NOMO-1 treated with DMSO at 0.1 percent for 48 hours (cell line): ENCODE data around the gene CARTPT.

Source experiments
- DNase-seq: peaks from one replicate; lab custom pipeline; 2025; ENCODE audit not compliant: unreplicated experiment; lab: John Stamatoyannopoulos, UW

Gene CARTPT

DNA sequence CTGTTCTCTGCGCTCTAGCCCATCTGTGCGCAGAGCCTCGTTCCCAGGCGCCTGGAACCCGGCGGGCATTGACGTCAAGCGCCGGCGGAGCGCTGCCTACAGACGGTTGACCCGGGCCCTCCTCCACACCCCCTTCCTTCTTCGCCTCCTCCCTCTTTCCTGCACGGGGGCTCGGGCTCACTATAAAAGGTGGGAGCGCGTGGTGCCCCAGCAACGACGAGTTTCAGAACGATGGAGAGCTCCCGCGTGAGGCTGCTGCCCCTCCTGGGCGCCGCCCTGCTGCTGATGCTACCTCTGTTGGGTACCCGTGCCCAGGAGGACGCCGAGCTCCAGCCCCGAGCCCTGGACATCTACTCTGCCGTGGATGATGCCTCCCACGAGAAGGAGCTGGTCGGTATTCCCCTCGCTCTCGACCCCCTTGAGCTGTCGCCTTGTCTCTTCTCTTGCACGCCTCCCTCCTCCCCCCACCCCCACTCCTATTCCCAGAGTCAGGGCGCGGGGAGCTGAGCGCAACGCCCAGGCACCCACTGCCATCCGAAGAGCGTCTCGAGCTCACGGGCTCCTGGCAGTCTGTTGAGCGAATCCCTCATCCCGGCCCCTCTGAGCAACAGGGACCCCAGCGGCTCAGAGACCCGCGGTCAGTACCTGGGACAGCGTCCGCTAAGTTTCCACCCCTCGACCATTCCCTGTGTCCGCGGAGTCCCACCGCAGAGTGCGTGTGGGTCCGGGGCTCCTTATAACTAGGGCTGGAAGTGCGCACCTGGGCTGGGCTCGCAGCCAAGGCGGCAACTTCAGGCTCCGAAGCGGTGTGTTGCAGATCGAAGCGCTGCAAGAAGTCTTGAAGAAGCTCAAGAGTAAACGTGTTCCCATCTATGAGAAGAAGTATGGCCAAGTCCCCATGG lies at the start of gene CARTPT:
TSS of gene CARTPT (plus strand) at position 213 of the 902 bp plus-strand sequence. CDS start at position 232, 19 bp downstream.
- DNase-seq: no peak

DNA sequence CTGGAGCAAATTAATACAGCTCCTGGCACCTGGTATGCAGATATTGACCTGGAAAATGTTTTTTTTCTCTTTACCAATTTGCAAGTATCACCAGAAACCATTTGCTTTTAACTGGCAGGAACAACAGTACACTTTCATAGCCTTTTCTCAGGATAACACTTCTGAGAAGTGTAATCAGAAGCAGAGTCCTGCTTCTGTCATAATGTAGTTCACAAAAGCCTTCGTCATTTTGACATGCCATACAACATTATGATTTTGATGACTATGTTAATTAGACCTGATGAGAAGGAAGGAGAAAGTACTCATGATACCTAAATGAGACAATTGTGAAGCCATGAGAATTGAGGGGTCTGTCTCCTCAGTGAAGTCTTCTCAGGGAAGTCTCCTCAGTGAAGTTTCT lies 41.1 kb upstream of the CARTPT start:
- DNase-seq: no peak

DNA sequence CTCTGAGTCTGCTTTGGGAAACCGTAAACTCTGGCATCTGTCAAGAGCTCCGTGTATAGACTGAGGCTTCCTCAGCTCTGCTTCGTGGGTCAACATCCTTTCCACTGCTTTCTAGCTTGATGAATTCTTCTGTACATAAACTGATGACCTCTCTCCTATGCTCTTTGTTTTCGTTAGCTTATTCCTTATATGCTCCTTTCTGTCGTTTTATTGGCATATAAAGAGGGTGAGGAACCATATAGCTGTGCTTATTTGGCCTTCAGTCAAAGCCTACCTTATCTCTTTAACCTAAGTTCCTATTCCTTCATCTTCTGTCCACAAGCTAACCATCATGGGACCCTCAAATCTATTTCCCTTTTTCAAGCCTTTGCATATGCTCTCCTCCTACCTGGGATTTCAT lies 39.4 kb upstream of the CARTPT start:
- DNase-seq: no peak

DNA sequence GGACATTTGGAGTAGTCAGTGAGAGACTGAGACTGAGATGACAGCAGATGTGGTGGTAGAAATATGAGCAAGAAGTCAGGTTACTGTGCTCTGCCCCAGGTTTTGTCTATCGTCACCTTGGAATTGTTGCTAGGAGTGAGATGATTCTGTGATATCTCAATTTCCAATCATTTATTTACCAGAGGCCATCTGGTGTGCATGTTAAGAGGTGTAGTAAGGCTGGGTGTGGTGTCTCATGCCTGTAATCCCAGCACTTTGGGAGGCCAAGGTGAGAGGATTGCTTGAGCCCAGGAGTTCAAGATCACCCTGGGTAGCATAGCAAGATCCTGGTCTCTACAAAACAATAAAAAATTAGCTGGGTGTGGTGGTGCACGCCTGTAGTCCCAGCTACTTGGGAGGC lies 38.6 kb upstream of the CARTPT start:
- no peak for DNase-seq

DNA sequence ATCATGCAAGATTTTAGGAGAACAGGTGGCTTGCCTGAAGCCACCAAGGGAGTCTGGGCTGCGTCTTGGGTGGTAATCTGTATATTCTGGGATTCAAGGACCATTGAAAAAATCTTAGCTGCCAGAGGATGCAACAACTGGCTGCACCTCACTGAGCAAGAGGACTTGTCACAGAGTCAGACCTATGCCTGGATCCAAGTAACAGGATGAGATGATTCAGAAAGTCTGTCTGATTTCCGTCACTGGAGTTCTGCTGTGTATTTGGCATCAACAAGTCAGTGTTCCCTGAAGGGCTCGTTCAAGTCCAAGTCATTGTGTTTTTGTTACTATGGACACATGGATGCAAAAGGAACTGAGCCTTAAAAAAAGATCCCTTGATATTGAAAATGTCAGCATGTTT lies 37.8 kb upstream of the CARTPT start:
- DNase-seq: no peak

DNA sequence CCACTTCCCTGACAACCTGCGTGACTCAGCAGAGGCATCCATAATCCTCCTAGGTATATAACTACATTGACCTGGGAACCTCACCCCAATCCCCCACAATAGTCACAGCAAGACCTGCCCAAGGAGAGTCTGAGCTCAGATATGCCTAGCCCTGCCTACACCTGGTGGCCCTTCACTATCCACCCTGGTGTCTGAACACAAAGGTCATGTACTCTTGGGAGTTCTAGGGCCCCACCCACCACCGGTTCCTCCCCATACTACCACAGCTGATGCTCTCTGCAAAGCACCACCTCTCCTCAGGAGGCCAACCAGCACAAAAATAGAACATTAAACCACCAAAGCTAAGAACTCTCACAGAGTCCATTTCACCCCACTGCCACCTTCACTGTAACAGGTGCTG lies 34.8 kb upstream of the CARTPT start:
- no peak for DNase-seq

DNA sequence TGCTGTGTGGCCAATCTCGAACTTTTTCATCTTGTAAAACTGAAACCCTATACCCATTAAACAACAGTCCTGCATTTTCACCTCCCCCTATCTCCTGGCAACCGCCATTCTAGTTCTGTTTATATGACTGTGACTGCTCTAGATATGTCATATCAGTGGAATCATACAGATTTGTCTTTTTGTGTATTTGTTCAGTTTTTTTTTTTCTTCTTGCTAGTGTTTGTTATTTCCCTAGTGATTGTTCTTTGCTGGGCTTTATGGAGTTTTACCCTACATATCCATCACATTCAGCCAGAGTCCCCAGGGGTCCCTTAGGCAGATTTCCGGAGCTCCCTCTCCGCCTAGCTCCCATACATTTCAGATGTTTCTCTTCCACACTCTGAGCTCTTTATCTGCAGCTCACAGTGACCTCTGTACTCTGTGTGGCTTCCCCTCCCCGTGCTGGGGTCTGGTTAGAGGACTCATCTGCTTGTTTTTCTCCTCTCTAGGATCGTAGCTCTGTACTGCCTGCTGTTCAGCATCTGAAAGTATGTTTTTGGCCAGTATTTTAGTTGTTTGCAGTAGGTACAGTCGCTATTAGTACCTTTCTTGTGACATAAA lies 25.1 kb upstream of the CARTPT start:
- no peak for DNase-seq

DNA sequence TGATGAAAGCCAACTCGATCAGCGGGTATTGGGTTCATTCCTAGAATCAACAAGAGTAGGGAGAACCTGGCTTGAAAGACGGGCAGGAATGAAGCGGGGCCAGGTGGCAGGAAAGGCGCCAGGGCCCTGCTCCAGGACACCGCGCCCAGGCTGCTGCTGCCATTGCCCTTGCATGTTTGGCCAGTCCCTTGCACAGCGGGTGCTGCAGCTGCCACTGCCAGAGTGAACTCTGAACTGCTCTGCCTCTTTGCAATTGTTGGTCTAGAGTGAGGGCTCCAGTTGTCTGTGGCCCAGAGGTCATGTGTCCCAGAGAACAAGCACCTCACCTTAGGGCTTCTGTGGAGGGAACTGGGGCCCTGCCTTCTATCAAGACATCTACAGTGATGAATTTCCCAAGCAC lies 24.0 kb upstream of the CARTPT start:
- DNase-seq: no peak

DNA sequence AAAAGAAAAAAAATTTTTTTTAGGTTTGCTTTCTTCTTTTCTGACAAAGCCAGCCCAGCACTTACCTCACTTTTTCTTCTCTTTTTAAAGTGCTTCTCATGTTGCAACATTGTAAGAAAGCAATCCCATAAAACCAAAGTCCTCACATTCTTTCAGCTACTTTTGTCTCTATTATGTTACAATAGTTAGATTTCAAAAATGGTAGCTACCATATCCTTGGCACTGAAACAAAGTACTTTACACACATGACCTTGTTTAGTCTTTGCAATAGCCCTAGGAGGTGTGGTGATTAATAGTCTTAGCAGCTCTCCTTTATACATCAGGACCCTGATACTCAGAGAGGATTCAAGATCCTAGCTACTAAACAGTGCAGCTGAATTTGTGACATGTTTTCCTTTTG lies 23.5 kb upstream of the CARTPT start:
- no peak for DNase-seq

DNA sequence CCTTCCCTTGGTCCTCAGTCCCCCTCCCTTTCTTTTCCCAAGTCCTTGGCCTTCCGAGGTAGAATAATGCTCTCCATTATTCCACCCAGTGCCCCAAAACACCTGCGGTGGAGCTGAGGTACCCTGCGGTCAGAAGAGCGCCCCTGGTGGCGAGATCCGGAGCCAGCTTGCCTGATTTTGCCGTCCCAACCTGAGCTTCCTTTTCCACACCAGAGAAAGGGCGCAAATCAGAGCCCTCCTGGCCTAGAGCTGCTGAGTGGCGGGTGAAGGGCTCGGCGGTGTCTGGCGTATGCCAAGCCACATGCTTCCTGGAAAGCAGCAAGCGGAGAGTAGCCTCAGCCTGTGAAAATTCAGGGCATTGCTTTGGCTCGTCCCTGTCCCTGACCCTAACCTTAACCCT lies 21.1 kb upstream of the CARTPT start:
- DNase-seq: no peak

DNA sequence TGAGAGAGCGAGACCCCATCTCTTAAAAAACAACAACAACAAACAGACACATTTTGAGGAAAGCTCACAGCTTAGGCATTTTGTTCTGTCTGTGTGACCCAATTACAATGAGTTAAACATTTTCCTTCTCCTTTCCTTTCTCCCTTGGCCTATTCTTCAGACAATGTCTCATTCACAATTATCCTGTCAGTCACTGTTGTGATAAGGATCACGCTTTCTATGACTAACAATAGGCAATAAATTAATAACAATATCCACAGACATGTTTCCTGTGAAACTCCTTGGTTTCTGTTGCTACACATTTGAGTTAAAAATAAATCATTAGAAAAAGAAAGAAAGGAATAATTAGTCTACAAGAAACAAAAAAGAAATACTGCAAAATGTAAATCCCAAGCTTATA lies 19.8 kb upstream of the CARTPT start:
- DNase-seq: no peak

DNA sequence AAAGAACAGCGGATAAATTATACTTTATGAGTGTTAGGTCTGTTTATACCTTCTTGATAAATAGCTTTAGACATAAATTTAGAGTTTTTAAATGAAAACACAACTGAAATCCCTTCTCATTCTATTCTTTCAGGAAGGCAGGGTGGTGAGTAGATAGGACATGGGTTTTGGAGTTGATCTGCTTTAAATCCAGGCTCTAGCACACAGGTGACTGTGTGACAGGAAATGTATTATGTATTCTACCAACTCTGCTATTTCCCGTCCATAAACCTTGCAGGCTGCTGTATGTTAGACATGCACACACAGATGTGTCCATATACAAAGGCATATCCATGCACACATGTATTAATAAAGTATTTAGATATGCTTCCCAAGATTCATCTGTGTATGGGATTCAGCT lies 19.3 kb upstream of the CARTPT start:
- no peak for DNase-seq

DNA sequence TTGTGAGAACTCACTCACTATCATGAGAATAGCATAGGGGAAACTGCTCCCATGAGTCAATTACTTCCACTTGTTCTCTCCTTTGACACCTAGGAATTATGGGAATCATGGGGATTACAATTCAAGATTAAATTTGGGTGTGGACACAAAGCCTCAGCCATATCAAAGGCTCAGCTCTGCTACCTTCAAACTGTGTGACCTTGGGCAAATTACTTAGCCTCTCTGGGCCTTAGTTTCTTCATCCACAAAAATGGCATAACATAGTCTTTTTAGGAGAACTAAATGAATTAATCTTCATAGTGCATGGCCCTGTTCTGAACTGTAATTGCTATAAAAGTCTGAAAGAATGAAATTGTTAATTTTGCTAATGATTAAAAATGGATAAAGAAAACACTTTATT lies 18.3 kb upstream of the CARTPT start:
- no peak for DNase-seq

DNA sequence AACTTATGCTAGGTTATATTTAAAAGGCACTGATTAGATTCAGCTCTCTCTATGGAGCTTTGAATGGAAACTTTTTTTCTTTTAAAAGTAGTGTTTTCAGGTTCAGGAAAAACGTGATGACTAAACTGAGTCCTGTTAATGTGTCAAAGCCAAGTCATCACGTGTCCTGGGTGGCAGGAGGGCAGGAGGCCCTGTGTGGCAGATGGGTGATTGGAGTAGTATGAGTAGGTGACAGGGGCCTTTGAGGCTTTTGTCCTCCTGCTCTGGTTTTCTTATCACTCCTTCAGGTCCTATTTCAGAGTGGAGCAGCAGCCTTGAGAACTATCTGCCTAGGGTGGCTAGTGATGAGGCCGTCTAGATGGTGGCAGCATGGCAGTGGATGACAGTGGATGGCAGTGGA lies 17.7 kb upstream of the CARTPT start:
- DNase-seq: no peak

DNA sequence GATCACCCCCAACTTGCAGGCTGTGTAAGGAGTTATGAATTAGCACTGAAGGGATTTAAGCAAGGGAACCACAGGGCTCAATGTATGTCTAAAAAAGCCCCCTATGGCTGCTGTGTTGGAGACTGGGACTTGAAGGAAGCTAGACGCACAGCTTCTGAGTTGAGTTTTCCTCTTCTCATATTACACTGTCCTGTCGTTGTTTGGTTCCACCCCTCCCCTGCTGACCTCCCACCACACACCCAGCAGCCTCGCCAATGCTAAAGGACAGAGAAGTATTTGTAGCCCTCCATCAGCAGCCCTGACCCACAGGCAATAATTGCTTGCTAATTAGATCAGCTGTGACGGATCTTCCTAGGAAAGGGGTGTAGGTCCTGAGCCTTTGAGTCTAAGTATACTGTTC lies 15.1 kb upstream of the CARTPT start:
- no peak for DNase-seq

DNA sequence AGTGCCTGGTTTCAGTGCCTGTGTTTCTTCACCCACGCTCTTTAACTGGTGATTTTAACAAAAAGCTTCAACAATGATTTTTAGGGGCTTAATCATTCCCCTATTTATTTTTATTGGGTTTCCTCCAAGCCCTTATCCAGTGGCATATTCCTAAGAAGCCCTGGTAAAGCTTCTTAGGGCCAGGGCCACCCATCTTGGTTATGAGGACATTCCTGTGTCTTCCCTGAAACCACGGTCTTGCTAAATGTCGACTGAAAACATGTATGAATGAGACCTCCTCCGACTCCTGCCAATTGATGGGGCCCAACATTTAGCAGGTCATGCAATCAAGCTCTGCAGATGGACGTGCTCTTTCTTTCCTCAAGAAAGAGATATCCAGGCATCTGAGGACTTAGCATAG lies 13.7 kb upstream of the CARTPT start:
- no peak for DNase-seq

DNA sequence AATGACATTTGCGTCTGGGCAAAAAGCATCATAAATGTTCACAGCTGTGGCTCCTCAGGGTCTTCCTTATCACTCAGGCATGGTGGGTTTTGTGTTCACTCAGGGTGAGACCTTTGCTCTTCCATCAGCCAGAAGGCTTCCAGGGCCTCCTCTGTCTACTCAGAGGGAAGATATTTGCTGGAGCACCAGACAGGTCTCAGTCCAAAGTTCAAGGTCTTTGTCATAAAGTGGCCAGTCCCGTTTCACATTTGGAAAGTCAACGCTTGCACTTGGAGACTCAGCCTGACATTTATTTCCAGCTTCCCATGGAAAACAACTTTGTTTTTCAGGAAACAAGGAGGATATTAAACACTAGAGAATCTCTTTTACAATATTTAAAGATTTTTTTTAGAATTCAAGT lies 12.2 kb upstream of the CARTPT start:
- no peak for DNase-seq

DNA sequence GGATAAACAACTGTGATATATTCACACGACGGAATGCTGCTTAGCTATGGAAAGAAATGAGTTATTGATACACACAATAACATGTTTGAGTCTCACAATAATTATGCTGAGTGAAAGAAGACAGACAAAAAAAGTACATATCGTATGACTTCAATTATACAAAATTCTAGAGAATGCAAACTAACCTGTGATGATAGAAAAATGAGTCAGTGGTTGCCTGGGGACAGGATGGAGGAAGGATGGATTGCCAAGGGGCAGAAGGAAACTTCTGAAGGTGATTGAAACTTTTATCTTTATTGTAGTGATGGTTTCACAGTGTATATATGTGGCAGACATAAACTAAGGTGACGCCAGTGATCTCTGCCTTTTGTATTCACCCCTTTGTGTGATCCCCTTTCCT lies 7.5 kb upstream of the CARTPT start:
- no peak for DNase-seq

DNA sequence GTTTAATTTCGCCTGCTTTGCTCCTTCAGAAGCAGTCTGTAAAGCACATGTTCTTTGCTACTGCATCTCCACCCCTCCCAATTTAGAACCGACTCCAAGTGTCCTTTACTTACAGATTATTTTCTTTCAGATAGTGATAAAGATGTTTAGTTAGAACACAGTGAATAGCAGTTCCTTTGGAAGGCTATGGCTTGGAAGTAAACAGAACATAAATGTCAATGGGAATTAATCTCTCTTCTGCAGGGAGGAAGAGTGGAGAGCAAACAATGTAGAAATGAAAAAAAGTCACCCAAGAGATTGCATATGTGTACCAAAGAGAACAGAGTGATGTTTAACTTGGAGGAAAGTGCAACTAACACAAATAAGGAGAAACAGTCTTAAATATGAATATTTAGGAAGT lies 4.2 kb upstream of the CARTPT start:
- no peak for DNase-seq

DNA sequence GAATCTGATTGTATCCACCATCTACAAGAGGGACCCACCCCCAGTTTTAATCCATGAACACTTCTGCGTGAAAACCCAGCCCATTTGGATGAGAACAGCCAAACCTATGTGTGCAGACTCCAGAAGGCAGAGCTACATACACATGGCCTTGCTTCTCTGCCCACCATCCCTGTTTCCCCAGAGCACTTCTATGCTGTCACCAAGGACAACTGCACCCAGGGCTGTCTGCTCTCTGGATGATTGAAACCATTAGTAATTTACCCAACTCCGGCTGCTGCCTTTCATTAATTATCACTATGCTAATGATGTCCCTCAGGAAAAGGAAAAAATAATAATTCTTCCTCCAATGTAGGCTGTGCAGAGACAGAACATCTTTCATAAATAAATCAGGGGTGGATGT lies 8.9 kb downstream of the CARTPT start:
- DNase-seq: no peak

DNA sequence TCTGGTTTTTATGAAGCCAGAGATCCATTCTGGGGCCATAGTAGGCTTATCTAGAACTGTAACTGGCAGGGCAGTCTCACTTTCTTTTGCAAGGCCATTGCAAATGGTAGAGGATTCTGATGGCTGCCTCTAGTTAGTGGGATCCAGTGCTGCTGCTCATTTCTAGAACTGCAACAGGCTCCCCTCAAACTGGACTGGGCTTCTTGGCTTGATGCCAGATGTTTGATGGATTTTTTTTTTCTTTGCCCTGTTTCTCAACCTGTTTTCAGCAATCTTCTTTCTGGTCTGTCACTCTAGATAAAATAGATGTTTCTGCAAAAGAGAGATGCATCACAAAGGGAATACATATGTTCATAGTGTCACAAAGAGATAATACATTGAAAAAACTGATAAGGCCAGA lies 11.9 kb downstream of the CARTPT start:
- DNase-seq: no peak

DNA sequence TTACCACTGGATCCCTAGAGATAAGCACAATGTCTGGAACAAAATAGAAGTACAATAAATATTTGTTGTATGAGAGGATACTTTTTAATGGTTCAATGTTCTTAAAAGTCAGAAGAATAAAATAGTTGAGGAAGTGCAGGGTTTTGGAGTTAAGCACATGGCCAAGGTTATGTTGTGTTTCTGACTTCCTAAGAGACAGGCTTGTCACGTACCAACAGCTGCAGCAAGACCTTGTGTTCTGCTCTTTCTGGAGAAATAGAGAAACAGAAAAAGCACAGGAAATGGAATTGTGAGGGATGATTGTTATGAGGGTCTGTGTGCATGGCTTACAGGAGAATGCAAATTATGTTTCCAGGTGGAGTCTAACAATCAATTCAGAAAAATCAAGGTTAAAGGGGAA lies 12.9 kb downstream of the CARTPT start:
- no peak for DNase-seq

DNA sequence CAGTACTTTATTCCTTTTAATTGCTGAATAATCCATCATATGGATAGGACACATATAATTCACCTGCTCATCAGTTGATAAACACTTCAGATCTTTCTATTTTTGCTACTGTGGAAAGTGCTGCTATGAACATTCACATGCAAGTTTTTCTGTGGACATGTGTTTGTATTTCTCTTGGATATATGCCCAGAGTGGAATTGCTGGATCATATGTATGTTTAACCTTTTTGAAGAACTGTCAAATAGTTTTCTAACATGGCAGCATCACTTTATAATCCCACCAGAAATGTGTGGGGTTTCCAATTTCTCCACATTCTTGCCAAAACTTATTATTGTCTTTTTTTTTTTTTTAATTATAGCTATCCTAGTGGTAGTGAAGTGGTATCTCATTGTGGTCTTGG lies 15.1 kb downstream of the CARTPT start:
- DNase-seq: no peak
